K562 (cell line): ENCODE results near the gene KCNJ2. TPM values are rescaled to one million over a fixed set of nuclear protein-coding genes. Genes with fewer than 3 reads are reported as not detected.

Source experiments
- E2F6 ChIP-seq, 2 experiments: IDR thresholded peaks; 2 replicates each; pipeline ENCODE4 v1.6.1; 2011; ENCODE audit warnings: borderline replicate concordance in 1 of 2, control low read depth in 1 of 2, low read depth in 1 of 2, low read length in 1 of 2, mild to moderate bottlenecking in 1 of 2, mixed read lengths in 1 of 2, moderate library complexity in 1 of 2; ENCODE audit not compliant: insufficient read depth in 1 of 2, insufficient read length in 1 of 2, poor library complexity in 1 of 2, severe bottlenecking in 1 of 2; ENCODE audit errors: extremely low read depth in 1 of 2
- HDAC1 ChIP-seq, 2 experiments: fragments of 450-650 bp; IDR thresholded peaks; 2 replicates each; pipeline ENCODE4 v1.6.1; 2016 to 2017; ENCODE audit warnings: inconsistent platforms in 1 of 2, mild to moderate bottlenecking in 1 of 2, moderate library complexity in 1 of 2
- HDAC8 ChIP-seq: fragments of 450-650 bp; IDR thresholded peaks from 2 replicates; pipeline ENCODE4 v1.6.1; 2016; ENCODE audit warnings: mild to moderate bottlenecking, missing genetic modification characterization, moderate library complexity, missing compliant biosample characterization
- ILF3 ChIP-seq: fragments of 450-650 bp; IDR thresholded peaks from 2 replicates; pipeline ENCODE4 v1.6.1; 2018; ENCODE audit warnings: antibody characterized with exemption, mild to moderate bottlenecking, moderate library complexity, borderline replicate concordance
- RAD21 ChIP-seq, 2 experiments: fragments of 250-450 bp in 1 of 2; fragments of 450-650 bp in 1 of 2; sonication (Bioruptor Pico) in 1 of 2; formaldehyde crosslinking in 1 of 2; IDR thresholded peaks in 1 of 2; conservative IDR thresholded peaks in 1 of 2; 2 replicates each; pipeline versions ENCODE4 v1.4.0 to v1.8.0; 2020 to 2022; ENCODE audit warnings: mild to moderate bottlenecking in 2 of 2, moderate library complexity in 1 of 2
- SIN3B ChIP-seq: fragments of 450-650 bp; IDR thresholded peaks from 2 replicates; pipeline ENCODE4 v1.6.1; 2017; ENCODE audit warnings: low read depth, mild to moderate bottlenecking, moderate library complexity
- TAL1 ChIP-seq: fragments of 450-650 bp; IDR thresholded peaks from 2 replicates; pipeline ENCODE4 v1.6.1; 2016; ENCODE audit warnings: mild to moderate bottlenecking
- U2AF1 ChIP-seq: fragments of 200-400 bp; formaldehyde crosslinking; optimal IDR thresholded peaks from 2 replicates; pipeline ENCODE3; 2017; ENCODE audit warnings: mild to moderate bottlenecking, low read depth, low read length, moderate library complexity
- polyA plus RNA-seq, 8 experiments: library from polyadenylated mRNA; depleted of rRNA in 4 of 8; stranded (reverse) in 5 of 8; unstranded in 3 of 8; fragments of >200 nt; fragmentation: Nextera tagmentation in 2 of 8; fragmentation: Illumina TruSeq in 1 of 8; extraction: Ambion mirVana in 2 of 8; extraction: Trizol in 1 of 8; gene quantifications; 2 replicates each; pipeline versions ENCODE4 v1.2.1 to v1.2.3, GENCODE V29; 2011 to 2014; ENCODE audit warnings: inconsistent platforms in 1 of 8, missing spikeins in 1 of 8
- total RNA-seq, 7 experiments: library from RNA; depleted of rRNA in 6 of 7; stranded (reverse); fragments of >200 nt in 6 of 7; fragmentation: Illumina TruSeq in 2 of 7; extraction: Trizol in 2 of 7; gene quantifications; 2 replicates each; pipeline versions ENCODE4 v1.2.1 to v1.2.3, GENCODE V29; 2011 to 2021; ENCODE audit warnings: low replicate concordance in 1 of 7
- TF ChIP-seq, protein P1 (sequence below), 3 experiments: IDR thresholded peaks in 2 of 3; conservative IDR thresholded peaks in 1 of 3; 2 replicates each; pipeline ENCODE4 v1.5.1; 2011 to 2012; ENCODE audit warnings: low read length in 3 of 3, mild to moderate bottlenecking in 3 of 3, control low read depth in 2 of 3, improper control_type of control experiment in 1 of 3, inconsistent platforms in 1 of 3, low read depth in 1 of 3, mixed read lengths in 1 of 3, moderate library complexity in 1 of 3; ENCODE audit not compliant: insufficient read depth in 2 of 3

The KCNJ2 gene
- total and polyA plus RNA-seq, 9 of the 15 experiments (the other 6 are each of a cell fraction or from before 2014, with no cell fraction given) = not detected

DNA sequence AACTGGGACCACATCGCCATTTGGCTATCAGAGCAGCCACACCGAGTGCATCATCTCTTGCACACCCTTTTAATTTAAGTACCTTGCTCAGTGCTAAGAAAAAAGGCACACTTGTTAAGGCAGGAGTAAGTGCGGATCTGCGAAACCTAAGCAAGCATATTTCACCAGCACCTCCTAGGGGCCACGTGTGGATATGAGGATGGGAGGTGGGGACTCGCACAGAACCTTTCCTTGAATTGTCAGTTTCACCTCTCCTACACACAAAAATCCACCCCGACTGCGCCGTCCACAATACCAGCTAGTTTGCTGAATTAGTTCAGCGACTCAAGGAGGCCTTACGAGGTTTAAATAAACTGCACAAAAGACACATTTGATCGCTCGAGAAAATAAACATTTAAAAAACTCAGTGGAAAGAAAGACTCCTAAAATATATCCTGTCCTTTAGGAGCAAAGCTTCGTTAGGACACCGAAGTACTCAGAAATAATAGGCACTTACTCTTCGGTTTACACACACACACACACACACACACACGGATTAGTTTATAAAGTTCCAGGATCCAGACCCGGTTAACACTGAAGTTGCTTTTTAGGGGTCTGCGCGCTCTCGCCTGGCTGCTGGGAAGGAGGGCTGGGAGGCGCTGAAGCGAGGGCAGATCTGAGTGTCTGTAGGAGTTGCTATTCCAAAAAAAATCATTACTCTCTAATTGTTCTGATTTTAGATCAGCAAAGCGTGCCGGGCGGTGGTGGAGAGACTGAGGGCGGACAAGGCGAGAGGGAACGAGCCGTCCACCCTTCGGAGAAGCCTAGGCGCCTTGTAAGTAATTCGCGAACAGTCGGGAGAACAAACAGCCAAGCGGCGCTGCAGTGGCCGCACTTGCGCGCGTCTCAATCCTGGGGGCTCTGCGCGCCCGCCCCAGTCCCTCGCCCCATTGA, 1.0 kb upstream of the KCNJ2 start (continued):
- TF ChIP-seq E2F6 (IDR thresholded peaks at IDR 0.05; ENCODE audit: borderline replicate concordance in 1 of 2, extremely low read depth in 1 of 2, insufficient read depth in 1 of 2, insufficient read length in 1 of 2, low read depth in 1 of 2, low read length in 1 of 2, poor library complexity in 1 of 2, severe bottlenecking in 1 of 2) (no peak), ILF3 (no peak), SIN3B (no peak), U2AF1 (no peak), HDAC8 (tag) (no peak), RAD21 (CRISPR knock-in tag; conservative IDR thresholded peaks at IDR 0.05 in 1 of 2, IDR thresholded peaks at IDR 0.05 in 1 of 2) (peak; percentile 16 to 69; a peak in 2 of 4 replicates), HDAC1 (IDR thresholded peaks at IDR 0.05) (no peak), TAL1 (no peak)
- TF ChIP-seq, protein P1, sequence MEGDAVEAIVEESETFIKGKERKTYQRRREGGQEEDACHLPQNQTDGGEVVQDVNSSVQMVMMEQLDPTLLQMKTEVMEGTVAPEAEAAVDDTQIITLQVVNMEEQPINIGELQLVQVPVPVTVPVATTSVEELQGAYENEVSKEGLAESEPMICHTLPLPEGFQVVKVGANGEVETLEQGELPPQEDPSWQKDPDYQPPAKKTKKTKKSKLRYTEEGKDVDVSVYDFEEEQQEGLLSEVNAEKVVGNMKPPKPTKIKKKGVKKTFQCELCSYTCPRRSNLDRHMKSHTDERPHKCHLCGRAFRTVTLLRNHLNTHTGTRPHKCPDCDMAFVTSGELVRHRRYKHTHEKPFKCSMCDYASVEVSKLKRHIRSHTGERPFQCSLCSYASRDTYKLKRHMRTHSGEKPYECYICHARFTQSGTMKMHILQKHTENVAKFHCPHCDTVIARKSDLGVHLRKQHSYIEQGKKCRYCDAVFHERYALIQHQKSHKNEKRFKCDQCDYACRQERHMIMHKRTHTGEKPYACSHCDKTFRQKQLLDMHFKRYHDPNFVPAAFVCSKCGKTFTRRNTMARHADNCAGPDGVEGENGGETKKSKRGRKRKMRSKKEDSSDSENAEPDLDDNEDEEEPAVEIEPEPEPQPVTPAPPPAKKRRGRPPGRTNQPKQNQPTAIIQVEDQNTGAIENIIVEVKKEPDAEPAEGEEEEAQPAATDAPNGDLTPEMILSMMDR (IDR thresholded peaks at IDR 0.05 in 2 of 3, conservative IDR thresholded peaks at IDR 0.05 in 1 of 3; ENCODE audit: insufficient read depth in 2 of 3, low read depth in 1 of 3, low read length in 3 of 3) = peak; percentile 52 to 63 (median 54)
